Left ventricle myocardium superior (tissue), 1 donor: ENCODE results near the gene BCL2L14. TPM values are rescaled to one million over a fixed set of nuclear protein-coding genes. Genes with fewer than 3 reads are reported as not detected.

Experiments
- ATAC-seq: fragments of 200-7000 bp; cut with Tn5 transposase; one replicate; pipeline ENCODE4 v1.9.1; 2020; ENCODE audit warnings: mild to moderate bottlenecking, moderate library complexity
- DNase-seq: peaks from one replicate; pipeline ENCODE4 v3.0.0-alpha.2; 2020
- intact Hi-C: fragments of 100-400 bp; cut with micrococcal nuclease; formaldehyde crosslinking; loops from one replicate; pipeline ENCODE4 v1.11.0; 2022
- total RNA-seq: library from RNA; stranded (reverse); fragmentation: NEBNext Ultra II Directional; extraction: Animal tissue kit (Norgen Biotek cat#: 25700); gene quantifications from one replicate; pipeline ENCODE4 v1.2.1, GENCODE V29; 2021
- donor health status: DM: no; HTN: yes; CAD: no; lungs with severe emphysema.

The BCL2L14 gene
- total RNA-seq, 1 donor from 2014 or later = not detected

- ATAC-seq = no peak
- intact Hi-C loops = no loop called here
- DNase-seq = no peak
Measured at GRCh38 chr12:12048266-12048665, 22.5 kb upstream of the BCL2L14 start.

GRCh38 chr12:12048714-12049113 is 22.0 kb upstream of the BCL2L14 start:
- ATAC-seq (no peak), DNase-seq (no peak)
- intact Hi-C loops = no loop called here

GRCh38 chr12:12051668-12052067 is 19.1 kb upstream of the BCL2L14 start:
- intact Hi-C loops = no loop called here
- DNase-seq (no peak), ATAC-seq (no peak)

GRCh38 chr12:12054993-12055392 is 15.7 kb upstream of the BCL2L14 start:
- ATAC-seq = no peak
- intact Hi-C loops = no loop called here

GRCh38 chr12:12056951-12057350 is 13.8 kb upstream of the BCL2L14 start:
- intact Hi-C loops = no loop called here
- DNase-seq = no peak
- ATAC-seq = no peak

More at GRCh38 chr12:12054993-12055392, 15.7 kb upstream of the BCL2L14 start:
- DNase-seq = no peak

- intact Hi-C loops = no loop called here
- no peak for ATAC-seq
- no peak for DNase-seq
Measured at GRCh38 chr12:12064596-12064995, 6.1 kb upstream of the BCL2L14 start.

- ATAC-seq (no peak), DNase-seq (no peak)
- intact Hi-C loops = no loop called here
Measured at GRCh38 chr12:12068751-12069150, 2.0 kb upstream of the BCL2L14 start.

GRCh38 chr12:12069821-12070548 is 754 bp upstream of the BCL2L14 start:
- ATAC-seq = no peak
- intact Hi-C loops = no loop called here
- DNase-seq = no peak

GRCh38 chr12:12072064-12072760 is 1.5 kb downstream of the BCL2L14 start:
- intact Hi-C loops = no loop called here
- no peak for DNase-seq
- no peak for ATAC-seq

GRCh38 chr12:12079291-12079690 is 8.6 kb downstream of the BCL2L14 start:
- no peak for ATAC-seq
- intact Hi-C loops = no loop called here
- DNase-seq = no peak

GRCh38 chr12:12081836-12082497 is 11.2 kb downstream of the BCL2L14 start:
- ATAC-seq = peak; percentile 90
- intact Hi-C loops = loop anchor here (2.0 kb wide), 1 partner anchor 245 kb away; no protein-coding TSS in a partner anchor
- no peak for DNase-seq

GRCh38 chr12:12083688-12084087 is 12.9 kb downstream of the BCL2L14 start:
- DNase-seq (no peak), ATAC-seq (no peak)
- intact Hi-C loops = loop anchor here (2.0 kb wide), 1 partner anchor 243 kb away; no protein-coding TSS in a partner anchor

GRCh38 chr12:12086362-12086761 is 15.6 kb downstream of the BCL2L14 start:
- intact Hi-C loops = no loop called here
- DNase-seq = no peak
- no peak for ATAC-seq

- DNase-seq (no peak), ATAC-seq (no peak)
- intact Hi-C loops = no loop called here
Measured at GRCh38 chr12:12086973-12087692, 16.4 kb downstream of the BCL2L14 start.

- ATAC-seq (no peak), DNase-seq (no peak)
- intact Hi-C loops = no loop called here
Measured at GRCh38 chr12:12087693-12088034, 16.9 kb downstream of the BCL2L14 start.

- DNase-seq = no peak
- intact Hi-C loops = no loop called here
- ATAC-seq = no peak
Measured at GRCh38 chr12:12088147-12088546, 17.4 kb downstream of the BCL2L14 start.

GRCh38 chr12:12088761-12089160 is 18.0 kb downstream of the BCL2L14 start:
- no peak for ATAC-seq
- DNase-seq = no peak
- intact Hi-C loops = no loop called here

- no peak for ATAC-seq
- DNase-seq = no peak
- intact Hi-C loops = no loop called here
Measured at GRCh38 chr12:12091071-12091470, 20.3 kb downstream of the BCL2L14 start.

- intact Hi-C loops = no loop called here
- DNase-seq (peak; percentile 39), ATAC-seq (no peak)
Measured at GRCh38 chr12:12091977-12092663, 21.4 kb downstream of the BCL2L14 start.
